Stomach (tissue), 4 donors: ENCODE results near the gene RPN1.

Source experiments
- EP300 ChIP-seq: sonication (generic); formaldehyde crosslinking; IDR thresholded peaks from one replicate; pipeline ENCODE4 v1.6.1; 2017; ENCODE audit warnings: antibody characterized with exemption
- POLR2A ChIP-seq, 4 donors: fragments of 450-650 bp; IDR thresholded peaks; one replicate each; pipeline ENCODE4 v1.6.1; 2016; ENCODE audit warnings: antibody characterized with exemption in 4 of 4, control low read depth in 2 of 4, mild to moderate bottlenecking in 1 of 4, moderate library complexity in 1 of 4
- TF ChIP-seq, protein P1 (sequence below), 7 experiments: fragments of 450-650 bp in 4 of 7; fragments of 200-600 bp in 3 of 7; sonication (generic) in 3 of 7; IDR thresholded peaks; one replicate each; pipeline ENCODE4 v1.5.1; 2016 to 2019; ENCODE audit warnings: antibody characterized with exemption in 7 of 7, control low read depth in 2 of 7, mild to moderate bottlenecking in 1 of 7

- TF ChIP-seq POLR2A (IDR thresholded peaks at IDR 0.05) (peak in 2 of 4 donors; percentile 23 to 60), EP300 (no peak)
- TF ChIP-seq, protein P1, sequence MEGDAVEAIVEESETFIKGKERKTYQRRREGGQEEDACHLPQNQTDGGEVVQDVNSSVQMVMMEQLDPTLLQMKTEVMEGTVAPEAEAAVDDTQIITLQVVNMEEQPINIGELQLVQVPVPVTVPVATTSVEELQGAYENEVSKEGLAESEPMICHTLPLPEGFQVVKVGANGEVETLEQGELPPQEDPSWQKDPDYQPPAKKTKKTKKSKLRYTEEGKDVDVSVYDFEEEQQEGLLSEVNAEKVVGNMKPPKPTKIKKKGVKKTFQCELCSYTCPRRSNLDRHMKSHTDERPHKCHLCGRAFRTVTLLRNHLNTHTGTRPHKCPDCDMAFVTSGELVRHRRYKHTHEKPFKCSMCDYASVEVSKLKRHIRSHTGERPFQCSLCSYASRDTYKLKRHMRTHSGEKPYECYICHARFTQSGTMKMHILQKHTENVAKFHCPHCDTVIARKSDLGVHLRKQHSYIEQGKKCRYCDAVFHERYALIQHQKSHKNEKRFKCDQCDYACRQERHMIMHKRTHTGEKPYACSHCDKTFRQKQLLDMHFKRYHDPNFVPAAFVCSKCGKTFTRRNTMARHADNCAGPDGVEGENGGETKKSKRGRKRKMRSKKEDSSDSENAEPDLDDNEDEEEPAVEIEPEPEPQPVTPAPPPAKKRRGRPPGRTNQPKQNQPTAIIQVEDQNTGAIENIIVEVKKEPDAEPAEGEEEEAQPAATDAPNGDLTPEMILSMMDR (IDR thresholded peaks at IDR 0.05), result no peak
These were observed at the start of gene RPN1 for GRCh38 chr3:128650096-128651050.
